K562 (cell line): ENCODE data around the gene FKRP. TPM values are rescaled to one million over a fixed set of nuclear protein-coding genes. Genes with fewer than 3 reads are reported as not detected.

ENCODE experiments used
- CBFB ChIP-seq: sonication (generic); formaldehyde crosslinking; IDR thresholded peaks from 2 replicates; pipeline ENCODE4 v1.4.0; 2020; ENCODE audit warnings: mild to moderate bottlenecking, missing genetic modification reagents
- CREB1 ChIP-seq, 2 experiments: sonication (generic) in 1 of 2; formaldehyde crosslinking in 1 of 2; IDR thresholded peaks; 2 replicates each; pipeline versions ENCODE4 v1.6.1 to v1.8.0; 2012 to 2022; ENCODE audit warnings: inconsistent platforms in 1 of 2, mild to moderate bottlenecking in 1 of 2, missing genetic modification reagents in 1 of 2, moderate library complexity in 1 of 2
- E2F8 ChIP-seq: fragments of 450-650 bp; IDR thresholded peaks from 2 replicates; pipeline ENCODE4 v1.7.1; 2018; ENCODE audit warnings: mild to moderate bottlenecking, low read depth; ENCODE audit not compliant: partially characterized antibody
- HDAC1 ChIP-seq, 2 experiments: fragments of 450-650 bp; IDR thresholded peaks; 2 replicates each; pipeline ENCODE4 v1.6.1; 2016 to 2017; ENCODE audit warnings: inconsistent platforms in 1 of 2, mild to moderate bottlenecking in 1 of 2, moderate library complexity in 1 of 2
- POLR2G ChIP-seq: fragments of 200-400 bp; formaldehyde crosslinking; IDR thresholded peaks from 2 replicates; pipeline ENCODE4 v1.6.1; 2017; ENCODE audit warnings: low read depth, mild to moderate bottlenecking, antibody characterized with exemption, low read length, moderate library complexity
- SREBF2 ChIP-seq: sonication (generic); formaldehyde crosslinking; IDR thresholded peaks from 2 replicates; pipeline ENCODE4 v1.4.0; 2020; ENCODE audit warnings: mild to moderate bottlenecking, missing genetic modification reagents
- ZNF134 ChIP-seq: fragments of 250-450 bp; sonication (Bioruptor Pico); conservative IDR thresholded peaks from 2 replicates; pipeline ENCODE4 v1.4.0; 2020
- ZNF407 ChIP-seq: fragments of 450-650 bp; IDR thresholded peaks from 2 replicates; pipeline ENCODE4 v1.6.1; 2016; ENCODE audit warnings: low read depth
- ZNF778 ChIP-seq: fragments of 450-650 bp; formaldehyde crosslinking; IDR thresholded peaks from 2 replicates; pipeline ENCODE4 v1.4.0; 2020; ENCODE audit warnings: mild to moderate bottlenecking, moderate library complexity
- polyA plus RNA-seq, 8 experiments: library from polyadenylated mRNA; depleted of rRNA in 4 of 8; stranded (reverse) in 5 of 8; unstranded in 3 of 8; fragments of >200 nt; fragmentation: Nextera tagmentation in 2 of 8; fragmentation: Illumina TruSeq in 1 of 8; extraction: Ambion mirVana in 2 of 8; extraction: Trizol in 1 of 8; gene quantifications; 2 replicates each; pipeline versions ENCODE4 v1.2.1 to v1.2.3, GENCODE V29; 2011 to 2014; ENCODE audit warnings: inconsistent platforms in 1 of 8, missing spikeins in 1 of 8
- total RNA-seq, 7 experiments: library from RNA; depleted of rRNA in 6 of 7; stranded (reverse); fragments of >200 nt in 6 of 7; fragmentation: Illumina TruSeq in 2 of 7; extraction: Trizol in 2 of 7; gene quantifications; 2 replicates each; pipeline versions ENCODE4 v1.2.1 to v1.2.3, GENCODE V29; 2011 to 2021; ENCODE audit warnings: low replicate concordance in 1 of 7

FKRP gene
- total and polyA plus RNA-seq, 9 of the 15 experiments (the other 6 are each of a cell fraction or from before 2014, with no cell fraction given): 0.68 to 16.1 (median 6.5) TPM

GRCh38 chr19:46697204-46697960, 48.5 kb upstream of the FKRP start (continued):
- TF ChIP-seq ZNF407: 0 out of 2 replicates have a peak, but pooled peaks have one; percentile 31
- no peak for TF ChIP-seq ZNF778 (CRISPR knock-in tag)
- peak; percentile 38 for TF ChIP-seq E2F8
- no peak for TF ChIP-seq CBFB (CRISPR knock-in tag)
- TF ChIP-seq ZNF134 (CRISPR knock-in tag): no peak
- no peak for TF ChIP-seq SREBF2 (CRISPR knock-in tag)
- TF ChIP-seq HDAC1 (IDR thresholded peaks at IDR 0.05): peak in 1 of 2 experiments; percentile 63; a peak in 2 of 4 replicates
- peak; percentile 72 for TF ChIP-seq POLR2G
- peak; percentile 62; the same call in 1 of the 2 replicates for TF ChIP-seq CREB1 (IDR thresholded peaks at IDR 0.05)
- TF ChIP-seq CREB1 (CRISPR knock-in tag; IDR thresholded peaks at IDR 0.05): no peak; the same call in 1 of the 2 replicates
